ACHN (cell line): ENCODE data around the gene TRAF4.
"Not testable (repeated sequence)": the region's sequence is repeated elsewhere in the genome, so short reads cannot be mapped to it uniquely, and the experiment has no call there.

Source experiments
- DNase-seq: peaks from one replicate; pipeline ENCODE4 v3.0.0-alpha.2; 2015
- in situ Hi-C: cut with HindIII; loops from 2 replicates; pipeline ENCODE4 v1.10.0; 2017; ENCODE audit warnings: low sequenced_read_pairs, low pct_ligation_motif_present, low pct_unique_long_range_greater_than_20kb

The TRAF4 gene

DNA sequence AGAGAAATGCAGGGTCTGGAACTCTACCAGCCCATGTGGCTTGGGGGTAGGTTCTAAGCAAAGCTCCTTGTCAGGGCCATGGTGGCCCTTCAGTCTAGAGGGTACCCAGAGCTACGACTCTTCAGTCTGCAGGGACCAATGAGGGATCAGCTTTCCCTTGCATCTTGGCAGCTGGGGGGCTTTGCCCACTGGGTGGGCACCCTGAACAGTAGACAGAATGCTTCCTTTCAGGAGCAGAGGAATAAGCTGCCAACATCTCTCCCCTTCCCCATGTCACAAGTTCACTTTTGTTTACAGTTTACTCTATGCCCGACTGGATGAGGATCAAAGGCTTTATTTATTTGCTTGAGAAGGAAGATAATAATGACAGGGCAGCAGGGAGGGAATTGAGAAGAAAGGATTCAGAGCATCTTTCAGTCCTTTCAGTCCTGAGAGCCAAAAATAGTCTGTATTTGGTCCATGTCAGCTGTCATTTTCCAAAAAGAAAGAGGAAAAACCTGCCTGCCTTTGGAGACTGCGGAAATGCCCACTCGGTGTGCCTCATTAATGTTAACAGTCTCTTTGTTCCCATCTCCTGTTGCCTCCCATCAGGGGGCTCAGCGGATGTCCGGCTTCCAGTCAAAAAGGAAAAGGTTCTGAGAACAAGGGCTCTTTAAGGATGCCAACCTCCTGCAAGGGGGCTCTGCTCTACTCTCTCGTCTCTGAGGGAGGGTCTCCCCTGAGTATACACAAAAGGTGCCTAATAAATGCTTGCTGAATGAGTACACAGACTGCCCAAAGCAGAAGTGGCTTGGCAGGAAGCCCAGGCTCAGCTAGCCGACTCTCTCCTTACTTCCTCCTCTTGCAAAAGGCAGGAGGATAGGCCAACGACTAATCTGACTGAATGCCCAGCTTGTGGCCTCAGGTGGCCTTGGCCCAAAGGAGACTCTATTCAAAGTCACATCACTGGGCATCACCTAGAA lies 17.1 kb downstream of the TRAF4 start:
- no peak for DNase-seq

DNA sequence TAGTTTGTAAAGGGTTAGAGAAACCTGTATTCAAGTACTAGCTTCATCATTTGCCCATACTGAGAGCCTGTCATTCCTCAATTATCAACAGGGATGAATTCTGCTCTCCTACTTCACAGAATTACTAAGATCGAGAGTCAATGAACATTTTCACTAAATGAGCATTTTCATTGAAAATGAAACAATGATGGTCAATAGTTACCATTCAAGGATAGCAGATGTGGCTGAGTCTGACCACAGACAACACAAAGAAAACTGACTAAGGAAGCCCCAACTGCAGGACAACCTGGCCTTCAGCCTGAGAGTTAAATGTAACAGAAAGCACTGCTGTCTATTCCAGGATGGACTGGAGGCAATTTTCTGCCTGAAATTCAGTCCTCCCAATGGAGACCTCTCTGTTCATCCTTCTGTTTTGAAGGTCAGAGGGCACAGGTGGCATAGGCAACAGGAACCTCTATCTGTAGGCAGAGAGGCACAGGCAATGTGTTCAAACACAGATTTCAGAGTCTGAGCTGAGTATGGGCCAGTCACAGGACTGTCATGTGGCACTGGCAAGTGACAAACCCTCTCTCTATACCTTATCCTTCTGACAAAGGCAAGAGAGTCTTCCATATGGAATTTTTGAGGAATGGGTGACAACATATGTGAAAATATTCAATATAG lies 19.5 kb downstream of the TRAF4 start:
- no peak for DNase-seq
- in situ Hi-C loops = no loop called here

More for the DNA sequence above, 17.1 kb downstream of the TRAF4 start:
- in situ Hi-C loops = no loop called here

DNA sequence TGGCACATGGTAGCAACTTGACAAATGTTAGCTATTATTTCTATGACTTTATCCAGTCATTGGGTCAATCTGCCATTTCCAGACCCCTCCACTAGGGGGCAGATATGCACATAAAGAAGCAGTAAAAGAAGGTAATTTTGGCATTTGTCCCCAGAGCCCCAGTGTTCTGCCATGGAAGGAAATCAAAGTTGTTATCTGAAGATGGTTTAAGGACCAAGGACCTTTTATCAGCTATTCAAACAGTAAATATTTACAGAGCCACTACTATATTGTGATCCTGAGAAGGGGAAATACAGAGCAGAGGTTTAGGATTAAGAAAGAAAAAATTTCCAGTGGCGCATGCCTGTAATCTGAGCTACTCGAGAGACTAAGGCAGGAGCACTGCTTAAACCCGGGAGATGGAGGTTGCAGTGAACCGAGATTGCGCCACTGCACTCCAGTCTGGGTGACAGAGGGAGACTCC lies 20.0 kb downstream of the TRAF4 start:
- DNase-seq = peak; percentile 83
- in situ Hi-C loops = no loop called here

DNA sequence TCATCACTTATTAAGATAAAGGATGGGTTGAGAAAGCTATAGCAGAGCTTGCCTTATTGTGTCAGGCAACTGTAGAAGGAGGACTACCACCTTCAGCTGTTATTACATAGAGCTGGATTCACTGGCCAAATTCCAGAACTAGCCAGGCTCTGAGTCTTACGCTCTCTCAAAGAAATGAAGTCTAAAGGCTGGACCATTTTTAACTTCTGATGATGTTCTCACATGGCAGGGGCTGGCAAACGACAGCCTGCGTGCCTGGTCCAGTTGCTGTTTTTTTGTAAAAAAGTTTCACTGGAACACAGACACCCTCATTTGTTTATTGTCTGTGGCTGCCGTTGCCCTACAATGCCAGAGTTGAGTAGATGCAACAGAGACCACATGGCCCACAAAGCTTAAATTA lies 21.2 kb downstream of the TRAF4 start:
- in situ Hi-C loops = no loop called here
- DNase-seq = no peak

DNA sequence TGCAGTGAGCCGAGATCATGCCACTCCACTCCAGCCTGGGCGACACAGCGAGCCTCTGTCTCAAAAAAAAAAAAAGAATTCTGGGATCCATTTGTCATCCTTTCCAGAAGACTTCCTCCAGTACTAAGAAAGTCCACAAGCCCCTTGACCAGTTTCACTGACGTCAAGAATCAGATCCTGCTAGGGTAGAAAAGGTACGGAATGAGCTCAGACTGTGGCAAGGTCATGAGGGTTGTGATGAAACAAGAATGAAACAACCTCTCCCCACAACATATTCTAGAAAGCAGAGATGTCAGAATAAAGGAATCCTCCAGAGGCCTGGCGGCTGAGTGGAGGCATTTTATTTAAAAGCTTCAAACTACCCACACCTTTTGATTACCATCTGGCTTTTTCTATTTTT lies 29.9 kb downstream of the TRAF4 start:
- no peak for DNase-seq
- in situ Hi-C loops = no loop called here

DNA sequence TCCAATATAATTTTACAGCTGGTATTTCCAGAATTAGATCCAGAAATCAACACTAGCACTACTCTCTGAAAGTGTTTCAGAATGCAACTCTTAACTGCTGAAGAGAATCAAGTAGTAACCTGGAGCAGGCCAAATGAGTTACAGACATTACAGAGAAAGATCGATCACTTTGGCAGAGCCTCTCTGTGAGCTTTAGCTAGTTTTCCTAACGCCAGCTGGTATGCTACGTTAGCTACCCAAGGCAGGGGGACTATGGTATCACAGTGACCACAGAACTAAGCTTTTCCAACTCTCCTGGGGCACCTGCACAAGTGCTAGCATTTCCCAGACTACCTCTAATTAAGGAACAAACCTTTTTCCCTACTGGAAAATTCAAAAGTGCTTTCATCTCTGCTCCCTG lies 30.4 kb downstream of the TRAF4 start:
- in situ Hi-C loops = no loop called here
- DNase-seq = no peak

DNA sequence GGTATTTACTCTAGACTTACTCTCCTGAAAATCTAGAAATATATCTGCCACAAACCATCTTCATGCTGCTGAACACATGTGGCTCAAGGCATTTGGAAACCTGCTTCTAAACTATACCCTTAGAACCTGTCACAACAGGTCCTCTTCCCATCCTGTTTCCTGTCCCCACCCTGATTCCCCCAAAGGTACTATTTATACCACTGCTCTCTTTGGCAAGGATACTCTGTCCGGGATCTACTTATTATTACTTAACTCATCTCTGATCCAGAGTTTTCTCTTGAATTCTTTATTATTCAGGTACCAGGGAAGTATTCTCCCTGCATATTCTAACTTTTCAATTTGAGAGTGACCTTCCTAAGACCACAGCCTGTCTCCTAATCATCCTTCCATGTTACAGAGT lies 33.4 kb downstream of the TRAF4 start:
- DNase-seq = no peak
- in situ Hi-C loops = no loop called here

DNA sequence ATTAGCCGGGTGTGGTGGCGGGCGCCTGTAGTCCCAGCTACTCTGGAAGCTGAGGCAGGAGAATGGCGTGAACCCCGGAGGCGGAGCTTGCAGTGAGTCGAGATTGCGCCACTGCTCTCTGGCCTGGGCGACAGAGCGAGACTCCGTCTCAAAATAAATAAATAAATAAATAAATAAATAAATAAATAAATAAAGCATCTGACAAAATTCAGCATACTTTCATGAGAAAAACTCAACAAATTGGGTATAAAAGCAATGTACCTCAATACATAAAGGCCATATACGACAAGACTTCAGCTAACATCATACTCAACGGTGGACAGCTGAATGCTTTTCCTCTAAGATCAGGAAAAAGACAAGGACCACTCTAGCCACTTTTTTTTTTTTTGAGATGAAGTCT lies 35.8 kb downstream of the TRAF4 start:
- in situ Hi-C loops, DNase-seq: not testable (repeated sequence)

DNA sequence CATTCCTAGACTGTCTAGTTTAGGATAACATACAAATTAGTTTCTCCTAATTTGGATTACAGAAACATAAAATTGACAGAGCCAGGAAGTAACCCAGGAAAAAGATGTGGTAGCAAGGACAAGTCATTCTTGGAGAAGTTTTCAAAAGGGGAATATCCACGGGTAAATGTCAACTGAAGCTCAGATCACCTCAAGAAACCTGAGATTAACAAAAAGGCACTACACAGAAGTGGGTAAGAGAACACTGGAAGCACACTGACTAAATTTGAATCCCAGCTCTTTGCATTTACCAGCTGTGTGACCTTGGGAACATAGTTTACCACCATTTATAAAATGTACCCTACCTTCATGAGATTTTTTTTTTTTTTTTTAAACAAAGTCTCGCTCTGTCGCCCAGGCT lies 39.4 kb downstream of the TRAF4 start:
- no peak for DNase-seq
- in situ Hi-C loops = no loop called here

DNA sequence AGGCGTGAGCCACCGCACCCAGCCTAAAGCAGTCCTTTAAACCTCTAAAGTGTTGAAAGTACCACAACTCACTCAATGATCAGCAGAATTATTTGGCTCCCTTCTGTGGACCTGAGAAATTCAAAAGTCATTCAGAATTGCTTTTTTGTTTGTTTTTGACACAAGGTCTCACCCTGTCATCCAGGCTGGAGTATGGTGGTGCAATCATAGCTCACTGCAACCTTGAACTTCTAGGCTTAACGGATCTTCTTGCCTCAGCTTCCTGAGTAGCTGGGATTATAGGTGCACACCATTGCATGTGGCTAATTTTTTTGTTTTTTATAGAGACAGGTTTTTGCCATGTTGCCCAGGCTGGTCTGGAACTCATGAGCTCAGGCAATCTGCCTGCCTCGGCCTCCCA lies 44.3 kb downstream of the TRAF4 start:
- no peak for DNase-seq
- in situ Hi-C loops = no loop called here

DNA sequence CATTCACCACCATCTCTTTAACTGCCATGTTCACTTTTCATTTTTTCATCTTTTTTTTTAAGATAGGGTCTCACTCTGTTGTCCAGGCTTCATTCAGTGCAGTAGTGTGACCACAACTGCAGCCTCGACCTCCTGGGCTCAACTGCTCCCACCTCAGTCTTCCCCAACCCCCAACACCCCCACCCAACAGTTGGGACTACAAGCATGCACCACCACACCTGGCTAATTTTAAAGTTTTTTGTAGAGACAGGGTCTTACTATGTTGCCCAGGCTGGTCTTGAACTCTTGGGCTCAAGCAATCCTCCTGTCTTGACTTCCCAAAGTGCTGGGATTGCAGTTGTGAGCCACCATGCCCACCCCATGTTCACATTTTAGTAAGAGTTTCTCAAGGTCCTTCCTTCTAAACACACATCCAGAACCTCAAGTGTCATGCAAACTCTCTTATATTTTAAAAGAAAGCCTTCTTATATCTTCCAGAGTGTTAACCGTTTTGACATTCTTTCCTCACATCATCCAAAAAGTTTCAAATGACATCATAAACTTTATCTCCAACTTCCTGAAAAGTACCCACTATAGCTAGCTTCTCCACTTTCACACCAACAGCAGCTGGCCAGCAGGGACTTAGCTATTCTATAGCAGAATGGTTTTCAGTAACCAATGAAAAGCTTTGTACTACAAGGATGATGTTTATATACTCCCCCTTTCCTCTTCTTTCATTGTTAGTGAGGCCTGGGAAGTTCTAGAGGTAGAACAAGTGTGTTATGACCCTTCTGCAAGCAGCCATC lies 49.3 kb downstream of the TRAF4 start:
- no peak for DNase-seq
- in situ Hi-C loops = no loop called here

DNA sequence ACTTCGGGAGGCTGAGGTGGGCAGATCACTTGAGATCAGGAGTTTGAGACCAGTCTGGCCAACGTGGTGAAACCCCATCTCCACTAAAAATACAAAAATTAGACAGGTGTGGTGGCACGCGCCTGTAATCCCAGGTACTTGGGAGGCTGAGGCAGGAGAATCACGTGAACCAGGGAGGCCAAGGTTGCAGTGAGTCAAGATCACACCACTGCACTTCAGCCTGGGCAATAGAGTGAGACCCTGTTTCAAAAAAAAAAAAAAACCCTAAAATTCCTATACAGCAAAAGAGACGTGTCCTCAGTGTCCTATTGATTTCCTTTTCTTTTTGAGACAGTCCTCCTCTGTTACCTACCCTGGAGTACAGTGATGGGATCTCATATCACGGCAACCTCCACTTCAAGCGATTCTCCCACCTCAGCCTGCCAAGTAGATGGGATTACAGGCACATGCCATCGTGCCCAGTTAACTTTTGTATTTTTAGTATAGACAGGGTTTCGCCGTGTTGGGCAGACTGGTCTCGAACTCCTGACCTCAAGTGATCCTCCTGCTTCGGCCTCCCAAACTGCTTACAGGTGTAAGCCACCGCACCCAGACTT lies 51.1 kb downstream of the TRAF4 start:
- DNase-seq, in situ Hi-C loops: not testable (repeated sequence)

DNA sequence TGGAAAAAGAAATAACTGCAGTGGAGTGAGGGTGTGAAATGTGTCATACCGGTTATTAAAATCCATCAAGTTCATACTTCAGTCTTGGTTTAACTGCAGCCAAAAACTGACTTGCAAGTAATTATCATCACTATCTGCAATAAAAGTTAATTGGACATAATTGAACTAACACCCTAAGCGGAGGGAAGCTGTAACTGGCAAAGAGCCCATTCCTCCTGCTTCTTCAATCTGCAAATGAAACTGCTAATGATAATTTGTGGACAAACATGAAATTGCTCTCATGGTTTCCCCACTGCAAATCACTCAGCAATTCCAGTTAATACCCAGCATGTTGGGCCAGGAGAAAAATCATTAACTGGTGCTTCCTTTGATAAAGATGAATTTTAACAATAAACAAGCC lies 52.3 kb downstream of the TRAF4 start:
- DNase-seq = no peak
- in situ Hi-C loops = no loop called here
